Peyer's patch (tissue), 4 donors: ENCODE data around the gene ZWILCH. TPM values are rescaled to one million over a fixed set of nuclear protein-coding genes. Genes with fewer than 3 reads are reported as not detected.
"Not testable (repeated sequence)": the region's sequence is repeated elsewhere in the genome, so short reads cannot be mapped to it uniquely, and the experiment has no call there.

Experiments
- DNase-seq, 3 donors: peaks; one replicate each; pipeline ENCODE4 v3.0.0-alpha.2; 2017 to 2019
- H3K27ac ChIP-seq, 4 donors: fragments of 200-600 bp; sonication (generic); one replicate each; pipeline ENCODE4 v1.5.1; 2016 to 2019
- H3K27me3 ChIP-seq, 2 donors: fragments of 200-600 bp; sonication (generic); one replicate each; pipeline ENCODE4 v1.5.1; 2019
- H3K36me3 ChIP-seq, 3 donors: fragments of 200-600 bp; sonication (generic); one replicate each; pipeline ENCODE4 v1.5.1; 2016 to 2019
- H3K4me1 ChIP-seq, 4 donors: fragments of 200-600 bp; sonication (generic); one replicate each; pipeline ENCODE4 v1.5.1; 2016 to 2019
- H3K4me3 ChIP-seq, 4 donors: fragments of 200-600 bp; sonication (generic); 1 replicate in 3 of 4; 2 replicates in 1 of 4; pipeline ENCODE4 v1.5.1; 2016 to 2019; ENCODE audit warnings: mild to moderate bottlenecking in 1 of 4
- H3K9me3 ChIP-seq, 4 donors: fragments of 200-600 bp; sonication (generic); one replicate each; pipeline ENCODE4 v1.5.1; 2016 to 2019; ENCODE audit warnings: mild to moderate bottlenecking in 1 of 4
- CTCF ChIP-seq, 6 experiments: fragments of 450-650 bp in 4 of 6; fragments of 200-600 bp in 2 of 6; sonication (generic) in 1 of 6; IDR thresholded peaks; one replicate each; pipeline ENCODE4 v1.5.1; 2017 to 2019; ENCODE audit warnings: antibody characterized with exemption in 6 of 6, mild to moderate bottlenecking in 3 of 6, moderate library complexity in 1 of 6
- POLR2A ChIP-seq, 2 donors: fragments of 450-650 bp; IDR thresholded peaks; one replicate each; pipeline ENCODE4 v1.5.1; 2017; ENCODE audit warnings: antibody characterized with exemption in 2 of 2, mild to moderate bottlenecking in 2 of 2, moderate library complexity in 2 of 2
- total RNA-seq, 4 donors: library from RNA; depleted of rRNA; stranded (reverse); fragments of >200 nt; gene quantifications; one replicate each; pipeline ENCODE4 v1.1.0, GENCODE V29; 2016

ZWILCH gene
- total RNA-seq, 4 donors from 2014 or later, result 3.6 to 11.2 (median 6.7) TPM

GRCh38 chr15:66494262-66494661 is 10.9 kb upstream of the ZWILCH start:
- Histone ChIP-seq H3K36me3 (peaks cover 0 to 68% (median 0%) of the 10 kb centered on the region in 3 donors), H3K9me3 (no peaks in the 10 kb centered on the region), H3K27ac (no peak overlapping the region), H3K27me3 (no peaks in the 10 kb centered on the region), H3K4me3 (no peak overlapping the region), H3K4me1 (peaks cover 0 to 26% (median 5%) of the 10 kb centered on the region in 4 donors)
- no peak for DNase-seq
- no peak for TF ChIP-seq CTCF (IDR thresholded peaks at IDR 0.05)
- TF ChIP-seq POLR2A (IDR thresholded peaks at IDR 0.05), result no peak

- no peak for TF ChIP-seq POLR2A (IDR thresholded peaks at IDR 0.05)
- no peak for TF ChIP-seq CTCF (IDR thresholded peaks at IDR 0.05)
- Histone ChIP-seq H3K27me3 (no peaks in the 10 kb centered on the region), H3K36me3 (peaks cover 0 to 68% (median 0%) of the 10 kb centered on the region in 3 donors), H3K4me1 (peaks cover 0 to 26% (median 5%) of the 10 kb centered on the region in 4 donors), H3K4me3 (peak overlapping the region; percentile 65 to 86 (median 70)), H3K27ac (peak overlapping the region; percentile 82 to 87 (median 85)), H3K9me3 (no peaks in the 10 kb centered on the region)
- peak in 1 of 3 donors; percentile 54 for DNase-seq
Measured at GRCh38 chr15:66496951-66497501, 8.1 kb upstream of the ZWILCH start.

GRCh38 chr15:66497502-66498455 is 7.3 kb upstream of the ZWILCH start, which contains the start of gene SNAPC5:
TSS of gene SNAPC5 (minus strand) at chr15:66497762. CDS start at chr15:66497731, 31 bp downstream.
- no peaks in the 10 kb centered on the region for H3K27me3 ChIP-seq
- peak within 1 kb of the TSS; percentile 82 to 87 (median 85) for H3K27ac ChIP-seq
- no peaks in the 10 kb centered on the region for H3K9me3 ChIP-seq
- peak; percentile 98 to 99 (median 98) for DNase-seq
- peak within 1 kb of the TSS; percentile 65 to 86 (median 70) for H3K4me3 ChIP-seq
- TF ChIP-seq CTCF (IDR thresholded peaks at IDR 0.05) (peak; percentile 96 to 99 (median 98)), POLR2A (IDR thresholded peaks at IDR 0.05) (peak; percentile 55 to 66)
- peaks cover 0 to 33% (median 6%) of the 10 kb centered on the region in 4 donors for H3K4me1 ChIP-seq
- H3K36me3 ChIP-seq, result peaks cover 0 to 68% (median 0%) of the 10 kb centered on the region in 3 donors

- no peaks in the 10 kb centered on the region for H3K27me3 ChIP-seq
- no peak for TF ChIP-seq POLR2A (IDR thresholded peaks at IDR 0.05)
- TF ChIP-seq CTCF (IDR thresholded peaks at IDR 0.05), result peak in 5 of 6 experiments; percentile 21 to 40 (median 34)
- DNase-seq, result no peak
- H3K4me1 ChIP-seq, result peaks cover 0 to 42% (median 11%) of the 10 kb centered on the region in 4 donors
- H3K36me3 ChIP-seq, result peaks cover 0 to 64% (median 0%) of the 10 kb centered on the region in 3 donors
- H3K4me3 ChIP-seq, result no peak overlapping the region
- no peaks in the 10 kb centered on the region for H3K9me3 ChIP-seq
- H3K27ac ChIP-seq, result peak overlapping the region; percentile 82 to 87 (median 85)
Measured at GRCh38 chr15:66498501-66499386, 6.4 kb upstream of the ZWILCH start.

- DNase-seq, H3K9me3 ChIP-seq, H3K27me3 ChIP-seq, H3K27ac ChIP-seq, H3K4me3 ChIP-seq: not testable (repeated sequence)
- Histone ChIP-seq H3K36me3 (peaks cover 0 to 50% (median 0%) of the 10 kb centered on the region in 3 donors), H3K4me1 (peaks cover 0 to 45% (median 11%) of the 10 kb centered on the region in 4 donors)
Measured at GRCh38 chr15:66500346-66500745, 4.8 kb upstream of the ZWILCH start.
